ENCODE results near the gene FBXO7. TPM values are rescaled to one million over a fixed set of nuclear protein-coding genes. Genes with fewer than 3 reads are reported as not detected.

Gene FBXO7
- total and polyA plus RNA-seq, 2 of the 4 experiments (the other 2 are of a cell fraction), result 71.5 TPM

DNA sequence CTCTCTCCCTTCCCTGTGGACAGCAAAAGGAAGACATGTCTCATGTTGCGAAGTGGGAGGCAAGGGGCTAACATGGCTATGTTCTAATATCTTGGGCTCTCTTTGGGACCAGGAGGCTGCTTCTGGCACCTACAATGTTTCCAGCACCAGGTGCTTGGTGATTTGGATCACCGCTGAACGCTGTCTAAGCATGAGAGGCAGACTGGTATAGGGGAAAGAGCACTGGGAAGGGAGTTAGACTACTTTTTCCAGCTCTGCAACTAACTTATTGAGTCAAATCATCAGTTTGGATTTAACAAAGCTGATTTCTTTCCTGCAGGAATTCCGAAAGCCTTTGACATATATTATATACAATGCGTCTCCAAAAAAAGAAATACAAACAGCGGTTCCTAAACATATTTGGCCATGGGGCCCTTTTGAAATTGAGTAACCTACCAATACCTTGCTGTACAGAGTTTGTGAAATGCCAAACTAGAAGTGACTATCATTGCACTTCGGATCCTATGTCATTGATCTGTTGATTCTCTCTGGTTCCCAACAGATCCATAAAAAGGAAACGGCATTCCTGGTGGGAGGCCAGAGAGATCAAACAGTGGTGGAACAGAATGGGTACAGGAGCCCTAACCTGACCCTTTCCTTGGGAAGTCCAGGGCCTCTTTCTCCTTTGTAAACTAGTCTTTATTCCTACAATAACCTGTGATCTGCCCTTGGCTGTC is 37.8 kb downstream of the FBXO7 start:
- no TSS peak for BruUV-seq (replicated peaks)
- Histone ChIP-seq H2BK15ac (ENCODE audit: low read depth, low read length) (no peak overlapping the region), H2AK9ac (replicated peaks; ENCODE audit: low read depth, low read length, poor library complexity) (no peak overlapping the region), H2BK5ac (ENCODE audit: low read depth, low read length, poor library complexity, severe bottlenecking) (no peak overlapping the region), H3K27me3 (ENCODE audit: control insufficient read depth, insufficient read depth, low read length) (no peaks in the 10 kb centered on the region), H3K4me1 (ENCODE audit: control insufficient read depth, insufficient read depth, low read length) (no peaks in the 10 kb centered on the region), H3K9me1 (ENCODE audit: insufficient read depth, low read length) (0 out of 2 replicates have a peak, but pooled peaks cover 2% of the 10 kb centered on the region), H2BK20ac (ENCODE audit: low read depth, low read length) (no peak overlapping the region), H3K56ac (ENCODE audit: extremely low read depth, insufficient read depth, low read length) (no peak overlapping the region), H4K91ac (ENCODE audit: insufficient read depth, low read depth, low read length) (no peak overlapping the region), H4K20me1 (ENCODE audit: insufficient read depth, low read length) (no peaks in the 10 kb centered on the region), H3K4me3 (ENCODE audit: insufficient read depth, low read depth, low read length) (no peak overlapping the region), H3K79me1 (ENCODE audit: low read depth in 1 of 2, low read length in 2 of 2) (no peaks in the 10 kb centered on the region), H3K18ac (ENCODE audit: low read depth, low read length) (no peak overlapping the region), H2AK5ac (ENCODE audit: low read depth, low read length) (no peak overlapping the region), H4K5ac (ENCODE audit: low read depth, low read length) (no peak overlapping the region), H2AFZ (replicated peaks; ENCODE audit: low read length, poor library complexity) (peak overlapping the region; percentile 43), H3K36me3 (ENCODE audit: control insufficient read depth, insufficient read depth, low read length) (no peaks in the 10 kb centered on the region; the same call in 1 of the 2 replicates), H3K14ac (replicated peaks; ENCODE audit: low read depth, low read length) (no peak overlapping the region), H3K4ac (ENCODE audit: low read depth, low read length) (no peak overlapping the region), H2BK120ac (ENCODE audit: low read depth, low read length) (no peak overlapping the region), H3K23ac (ENCODE audit: low read depth, low read length) (no peak overlapping the region), H3K9ac (ENCODE audit: low read depth, low read length) (no peak overlapping the region), H4K8ac (ENCODE audit: low read depth in 2 of 2, low read length in 2 of 2) (no peak overlapping the region), H3K9me3 (ENCODE audit: control insufficient read depth, insufficient read depth, low read length) (no peaks in the 10 kb centered on the region), H3K27ac (ENCODE audit: insufficient read depth, low read length) (no peak overlapping the region), H3K4me2 (ENCODE audit: low read depth, low read length) (no peak overlapping the region)
- no CpG with 5 or more reads among the region's 8 CpGs for WGBS, 2 experiments (ENCODE audit: extremely low coverage in 2 of 2, insufficient read length in 1 of 2)
- in situ Hi-C loops (cut with MboI; ENCODE audit: low sequenced_read_pairs), result no loop called here
- POLR2A ChIA-PET (ENCODE audit: unreplicated experiment), result no interaction called here
- ATAC-seq (ENCODE audit: low read depth) (no peak), DNase-seq (no peak)
- CTCF ChIA-PET, result interaction anchor here (1.0 kb wide), 1 partner anchor 506 kb away, joined by 3 read pairs; no protein-coding TSS in a partner anchor
- dilution Hi-C loops (cut with HindIII; ENCODE audit: low sequenced_read_pairs, unreplicated experiment), result no loop called here
- TF ChIP-seq RCOR1 (IDR thresholded peaks at IDR 0.05; ENCODE audit: insufficient replicate concordance, low read length), result no peak
- TF ChIP-seq NFE2L2 (IDR thresholded peaks at IDR 0.05; ENCODE audit: low read depth, low read length), result no peak
- TF ChIP-seq POLR2A (IDR thresholded peaks at IDR 0.05; ENCODE audit: low read depth, low read length), result no peak
- TF ChIP-seq SMC3 (IDR thresholded peaks at IDR 0.05; ENCODE audit: low read depth, low read length), result no peak
- TF ChIP-seq, protein P1, sequence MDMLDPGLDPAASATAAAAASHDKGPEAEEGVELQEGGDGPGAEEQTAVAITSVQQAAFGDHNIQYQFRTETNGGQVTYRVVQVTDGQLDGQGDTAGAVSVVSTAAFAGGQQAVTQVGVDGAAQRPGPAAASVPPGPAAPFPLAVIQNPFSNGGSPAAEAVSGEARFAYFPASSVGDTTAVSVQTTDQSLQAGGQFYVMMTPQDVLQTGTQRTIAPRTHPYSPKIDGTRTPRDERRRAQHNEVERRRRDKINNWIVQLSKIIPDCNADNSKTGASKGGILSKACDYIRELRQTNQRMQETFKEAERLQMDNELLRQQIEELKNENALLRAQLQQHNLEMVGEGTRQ (IDR thresholded peaks at IDR 0.05; ENCODE audit: low read depth, low read length), result no peak
- TF ChIP-seq MXI1 (IDR thresholded peaks at IDR 0.05; ENCODE audit: borderline replicate concordance, low read depth, low read length), result no peak
- intact Hi-C loops (cut with micrococcal nuclease), result no loop called here
